Lower leg skin (tissue), 3 donors: ENCODE data around the gene ELMOD1.

Experiments used
- POLR2A ChIP-seq, 2 donors: fragments of 450-650 bp; IDR thresholded peaks; one replicate each; pipeline ENCODE4 v1.6.1; 2016 to 2017; ENCODE audit warnings: antibody characterized with exemption in 2 of 2, mild to moderate bottlenecking in 1 of 2, moderate library complexity in 1 of 2
- TF ChIP-seq, protein P1 (sequence below), 3 donors: fragments of 450-650 bp; IDR thresholded peaks; one replicate each; pipeline ENCODE4 v1.5.1; 2016; ENCODE audit warnings: antibody characterized with exemption in 3 of 3, mild to moderate bottlenecking in 3 of 3, moderate library complexity in 2 of 3

DNA sequence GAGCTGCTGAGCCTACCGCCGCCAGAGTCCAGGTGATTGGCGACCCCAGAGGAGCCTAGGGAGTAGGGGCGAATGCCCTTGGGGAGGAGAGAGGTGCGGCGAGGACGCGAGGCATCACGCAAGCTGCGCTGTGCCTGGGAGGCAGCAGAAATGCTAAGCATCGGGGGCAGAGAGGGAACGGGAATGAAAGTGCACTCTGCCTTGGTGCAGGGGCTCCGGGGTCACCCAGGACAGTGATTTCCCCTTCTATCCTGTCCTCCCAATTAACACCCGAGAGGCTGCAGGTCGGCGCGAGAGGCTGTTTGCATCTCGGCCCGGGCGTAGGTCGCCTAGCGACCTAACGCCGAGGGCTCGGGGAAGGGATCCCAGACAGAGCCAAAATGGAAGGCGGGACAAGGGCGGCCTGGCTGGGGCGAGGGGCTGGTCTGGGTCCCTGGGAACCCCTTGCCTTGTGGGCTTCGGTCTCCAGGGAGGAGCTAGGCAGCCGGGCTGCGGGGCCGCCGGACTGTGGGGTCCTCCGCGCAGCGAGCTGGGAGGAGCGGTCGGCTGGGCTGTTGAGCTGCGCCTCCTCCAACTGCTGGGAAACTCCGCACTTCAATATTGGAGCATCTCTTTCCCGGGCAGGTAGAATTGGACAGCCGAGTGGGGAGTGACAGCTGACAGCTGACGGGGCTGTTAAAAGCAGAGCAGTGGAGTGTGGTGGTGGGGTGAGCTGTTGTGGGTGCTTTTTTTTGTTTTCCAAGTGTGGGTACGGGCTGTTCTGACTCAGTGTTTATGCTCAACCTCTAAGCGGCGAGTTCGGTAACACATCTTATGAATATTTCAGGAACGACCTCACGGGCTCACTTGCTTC lies 657 bp downstream of the ELMOD1 start:
- TF ChIP-seq, protein P1, sequence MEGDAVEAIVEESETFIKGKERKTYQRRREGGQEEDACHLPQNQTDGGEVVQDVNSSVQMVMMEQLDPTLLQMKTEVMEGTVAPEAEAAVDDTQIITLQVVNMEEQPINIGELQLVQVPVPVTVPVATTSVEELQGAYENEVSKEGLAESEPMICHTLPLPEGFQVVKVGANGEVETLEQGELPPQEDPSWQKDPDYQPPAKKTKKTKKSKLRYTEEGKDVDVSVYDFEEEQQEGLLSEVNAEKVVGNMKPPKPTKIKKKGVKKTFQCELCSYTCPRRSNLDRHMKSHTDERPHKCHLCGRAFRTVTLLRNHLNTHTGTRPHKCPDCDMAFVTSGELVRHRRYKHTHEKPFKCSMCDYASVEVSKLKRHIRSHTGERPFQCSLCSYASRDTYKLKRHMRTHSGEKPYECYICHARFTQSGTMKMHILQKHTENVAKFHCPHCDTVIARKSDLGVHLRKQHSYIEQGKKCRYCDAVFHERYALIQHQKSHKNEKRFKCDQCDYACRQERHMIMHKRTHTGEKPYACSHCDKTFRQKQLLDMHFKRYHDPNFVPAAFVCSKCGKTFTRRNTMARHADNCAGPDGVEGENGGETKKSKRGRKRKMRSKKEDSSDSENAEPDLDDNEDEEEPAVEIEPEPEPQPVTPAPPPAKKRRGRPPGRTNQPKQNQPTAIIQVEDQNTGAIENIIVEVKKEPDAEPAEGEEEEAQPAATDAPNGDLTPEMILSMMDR (IDR thresholded peaks at IDR 0.05) = no peak
- TF ChIP-seq POLR2A (IDR thresholded peaks at IDR 0.05) = no peak
